WTC11 (cell line): Measurements from ENCODE around the gene FAM118B. TPM values are rescaled to one million over a fixed set of nuclear protein-coding genes. Genes with fewer than 3 reads are reported as not detected.

Experiments
- ATAC-seq: fragments of 200-7000 bp; cut with Tn5 transposase; 2 replicates; pipeline ENCODE4 v1.10.0; 2021; ENCODE audit warnings: mild to moderate bottlenecking, moderate library complexity
- CTCF ChIA-PET: fragments of 300-600 bp; sonication (Branson Sonifier 250); formaldehyde crosslinking; loops from one replicate; lab custom pipeline; 2021; ENCODE audit warnings: antibody characterized with exemption; lab: Charles Lee
- POLR2A ChIA-PET: fragments of 350-600 bp; sonication (Branson Sonifier 250); formaldehyde crosslinking; loops from one replicate; lab custom pipeline; 2021; ENCODE audit warnings: antibody characterized with exemption; lab: Charles Lee
- DNase-seq: peaks from one replicate; pipeline ENCODE4 v3.0.0; 2021; ENCODE audit warnings: low spot score
- H3K27ac Mint-ChIP-seq: 2 replicates; pipeline ENCODE4 v1.8.0; 2021; ENCODE audit warnings: mixed read lengths
- H3K27me3 Mint-ChIP-seq: 2 replicates; pipeline ENCODE4 v1.8.0; 2021; ENCODE audit warnings: low read depth, mild to moderate bottlenecking, moderate library complexity, mixed read lengths
- H3K36me3 Mint-ChIP-seq: 2 replicates; pipeline ENCODE4 v1.8.0; 2021; ENCODE audit warnings: mixed read lengths
- H3K4me1 Mint-ChIP-seq: 2 replicates; pipeline ENCODE4 v1.8.0; 2022; ENCODE audit warnings: mixed read lengths
- H3K4me3 Mint-ChIP-seq: 2 replicates; pipeline ENCODE4 v1.8.0; 2021; ENCODE audit warnings: mild to moderate bottlenecking, moderate library complexity, mixed read lengths
- H3K9me3 Mint-ChIP-seq: 2 replicates; pipeline ENCODE4 v1.8.0; 2021; ENCODE audit warnings: mixed read lengths
- AFF4 ChIP-seq: sonication (generic); formaldehyde crosslinking; IDR thresholded peaks from 2 replicates; pipeline ENCODE4 v1.8.1; 2023; ENCODE audit warnings: mild to moderate bottlenecking, missing genetic modification reagents, borderline replicate concordance
- AR ChIP-seq: fragments of 250-450 bp; sonication (Bioruptor Pico); IDR thresholded peaks from 2 replicates; pipeline ENCODE4 v1.9.0; 2021; ENCODE audit warnings: mild to moderate bottlenecking
- CBFB ChIP-seq: sonication (generic); formaldehyde crosslinking; IDR thresholded peaks from 2 replicates; pipeline ENCODE4 v1.8.1; 2022; ENCODE audit warnings: mild to moderate bottlenecking, low read depth, missing genetic modification reagents
- E2F5 ChIP-seq: sonication (generic); formaldehyde crosslinking; IDR thresholded peaks from 2 replicates; pipeline ENCODE4 v1.8.1; 2022; ENCODE audit warnings: mild to moderate bottlenecking, moderate library complexity, missing genetic modification reagents
- ELF4 ChIP-seq: sonication (generic); formaldehyde crosslinking; IDR thresholded peaks from 2 replicates; pipeline ENCODE4 v1.8.1; 2022; ENCODE audit warnings: low read depth, mild to moderate bottlenecking, moderate library complexity, missing genetic modification reagents
- ESRRA ChIP-seq: sonication (generic); formaldehyde crosslinking; IDR thresholded peaks from 2 replicates; pipeline ENCODE4 v1.8.1; 2022; ENCODE audit warnings: mild to moderate bottlenecking, missing genetic modification reagents, borderline replicate concordance
- FOXP1 ChIP-seq: sonication (generic); formaldehyde crosslinking; IDR thresholded peaks from 2 replicates; pipeline ENCODE4 v1.8.0; 2022; ENCODE audit warnings: missing genetic modification reagents, mild to moderate bottlenecking, moderate library complexity, borderline replicate concordance
- GRHL2 ChIP-seq: fragments of 250-450 bp; sonication (Bioruptor Pico); IDR thresholded peaks from 2 replicates; pipeline ENCODE4 v1.8.0; 2022; ENCODE audit warnings: mild to moderate bottlenecking, moderate library complexity; ENCODE audit not compliant: insufficient replicate concordance, severe bottlenecking
- HMGA2 ChIP-seq: fragments of 250-450 bp; sonication (Bioruptor Pico); IDR thresholded peaks from 2 replicates; pipeline ENCODE4 v1.4.0; 2021; ENCODE audit warnings: mild to moderate bottlenecking, moderate library complexity
- JUN ChIP-seq: sonication (generic); formaldehyde crosslinking; IDR thresholded peaks from 2 replicates; pipeline ENCODE4 v1.8.0; 2023; ENCODE audit warnings: mild to moderate bottlenecking, missing genetic modification reagents
- KAT7 ChIP-seq: sonication (generic); formaldehyde crosslinking; IDR thresholded peaks from 2 replicates; pipeline ENCODE4 v1.8.1; 2023; ENCODE audit warnings: missing genetic modification reagents, mild to moderate bottlenecking, borderline replicate concordance
- MXD4 ChIP-seq: fragments of 250-450 bp; sonication (Bioruptor Pico); IDR thresholded peaks from 2 replicates; pipeline ENCODE4 v1.8.0; 2021; ENCODE audit warnings: mild to moderate bottlenecking, moderate library complexity, borderline replicate concordance
- NR1H2 ChIP-seq: sonication (generic); formaldehyde crosslinking; IDR thresholded peaks from 2 replicates; pipeline ENCODE4 v1.9.0; 2021; ENCODE audit warnings: mild to moderate bottlenecking, moderate library complexity, missing genetic modification reagents
- PRRX2 ChIP-seq: fragments of 250-450 bp; sonication (Bioruptor Pico); IDR thresholded peaks from 2 replicates; pipeline ENCODE4 v1.8.0; 2021; ENCODE audit warnings: mild to moderate bottlenecking
- SOX15 ChIP-seq: fragments of 250-450 bp; sonication (Bioruptor Pico); IDR thresholded peaks from 2 replicates; pipeline ENCODE4 v1.9.0; 2021; ENCODE audit warnings: mild to moderate bottlenecking
- TEAD1 ChIP-seq: sonication (generic); formaldehyde crosslinking; IDR thresholded peaks from 2 replicates; pipeline ENCODE4 v1.8.0; 2022; ENCODE audit warnings: mild to moderate bottlenecking, missing genetic modification reagents
- TEAD4 ChIP-seq: sonication (generic); formaldehyde crosslinking; IDR thresholded peaks from 2 replicates; pipeline ENCODE4 v1.8.0; 2022; ENCODE audit warnings: mild to moderate bottlenecking, missing genetic modification reagents
- USF1 ChIP-seq: sonication (generic); formaldehyde crosslinking; IDR thresholded peaks from 2 replicates; pipeline ENCODE4 v1.8.0; 2022; ENCODE audit warnings: mild to moderate bottlenecking, missing genetic modification reagents
- ZNF423 ChIP-seq: fragments of 250-450 bp; sonication (Bioruptor Pico); IDR thresholded peaks from 2 replicates; pipeline ENCODE4 v2.1.2; 2022; ENCODE audit warnings: mild to moderate bottlenecking, moderate library complexity
- total RNA-seq: library from RNA; stranded (reverse); gene quantifications from 3 replicates; pipeline ENCODE4 v1.2.3, GENCODE V29; 2021
- TF ChIP-seq, protein P1 (sequence below): sonication (generic); formaldehyde crosslinking; IDR thresholded peaks from 2 replicates; pipeline ENCODE4 v1.8.0; 2023; ENCODE audit warnings: missing genetic modification reagents
- TF ChIP-seq, protein P2 (sequence below): sonication (generic); formaldehyde crosslinking; IDR thresholded peaks from 2 replicates; pipeline ENCODE4 v1.8.0; 2023; ENCODE audit warnings: mild to moderate bottlenecking, missing genetic modification reagents

Gene FAM118B
- total RNA-seq, 1 experiment from 2014 or later = 35.3 TPM

- H3K4me1 Mint-ChIP-seq = peaks cover 15% of the 10 kb centered on the region
- POLR2A ChIA-PET = no interaction called here
- no peaks in the 10 kb centered on the region for H3K9me3 Mint-ChIP-seq
- H3K27me3 Mint-ChIP-seq = no peaks in the 10 kb centered on the region
- no peak overlapping the region for H3K4me3 Mint-ChIP-seq
- ATAC-seq (no peak), DNase-seq (no peak)
- no peaks in the 10 kb centered on the region for H3K36me3 Mint-ChIP-seq
- CTCF ChIA-PET = no interaction called here
- no peak for TF ChIP-seq PRRX2 (CRISPR knock-in tag)
- TF ChIP-seq NR1H2 = no peak
- no peak for TF ChIP-seq MXD4 (CRISPR knock-in tag)
- TF ChIP-seq HMGA2 (CRISPR knock-in tag) = no peak
- TF ChIP-seq ELF4 (CRISPR knock-in tag) = no peak
- TF ChIP-seq GRHL2 = no peak
- no peak for TF ChIP-seq FOXP1 (CRISPR knock-in tag)
- no peak for TF ChIP-seq TEAD1 (CRISPR knock-in tag)
- TF ChIP-seq, protein P1, sequence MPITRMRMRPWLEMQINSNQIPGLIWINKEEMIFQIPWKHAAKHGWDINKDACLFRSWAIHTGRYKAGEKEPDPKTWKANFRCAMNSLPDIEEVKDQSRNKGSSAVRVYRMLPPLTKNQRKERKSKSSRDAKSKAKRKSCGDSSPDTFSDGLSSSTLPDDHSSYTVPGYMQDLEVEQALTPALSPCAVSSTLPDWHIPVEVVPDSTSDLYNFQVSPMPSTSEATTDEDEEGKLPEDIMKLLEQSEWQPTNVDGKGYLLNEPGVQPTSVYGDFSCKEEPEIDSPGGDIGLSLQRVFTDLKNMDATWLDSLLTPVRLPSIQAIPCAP (CRISPR knock-in tag) = no peak
- TF ChIP-seq, protein P2, sequence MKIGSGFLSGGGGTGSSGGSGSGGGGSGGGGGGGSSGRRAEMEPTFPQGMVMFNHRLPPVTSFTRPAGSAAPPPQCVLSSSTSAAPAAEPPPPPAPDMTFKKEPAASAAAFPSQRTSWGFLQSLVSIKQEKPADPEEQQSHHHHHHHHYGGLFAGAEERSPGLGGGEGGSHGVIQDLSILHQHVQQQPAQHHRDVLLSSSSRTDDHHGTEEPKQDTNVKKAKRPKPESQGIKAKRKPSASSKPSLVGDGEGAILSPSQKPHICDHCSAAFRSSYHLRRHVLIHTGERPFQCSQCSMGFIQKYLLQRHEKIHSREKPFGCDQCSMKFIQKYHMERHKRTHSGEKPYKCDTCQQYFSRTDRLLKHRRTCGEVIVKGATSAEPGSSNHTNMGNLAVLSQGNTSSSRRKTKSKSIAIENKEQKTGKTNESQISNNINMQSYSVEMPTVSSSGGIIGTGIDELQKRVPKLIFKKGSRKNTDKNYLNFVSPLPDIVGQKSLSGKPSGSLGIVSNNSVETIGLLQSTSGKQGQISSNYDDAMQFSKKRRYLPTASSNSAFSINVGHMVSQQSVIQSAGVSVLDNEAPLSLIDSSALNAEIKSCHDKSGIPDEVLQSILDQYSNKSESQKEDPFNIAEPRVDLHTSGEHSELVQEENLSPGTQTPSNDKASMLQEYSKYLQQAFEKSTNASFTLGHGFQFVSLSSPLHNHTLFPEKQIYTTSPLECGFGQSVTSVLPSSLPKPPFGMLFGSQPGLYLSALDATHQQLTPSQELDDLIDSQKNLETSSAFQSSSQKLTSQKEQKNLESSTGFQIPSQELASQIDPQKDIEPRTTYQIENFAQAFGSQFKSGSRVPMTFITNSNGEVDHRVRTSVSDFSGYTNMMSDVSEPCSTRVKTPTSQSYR (CRISPR knock-in tag) = no peak
- TF ChIP-seq CBFB (CRISPR knock-in tag) = no peak
- TF ChIP-seq TEAD4 = no peak
- no peak for TF ChIP-seq USF1 (CRISPR knock-in tag)
- TF ChIP-seq E2F5 (CRISPR knock-in tag) = no peak
- no peak for TF ChIP-seq SOX15 (CRISPR knock-in tag)
- no peak for TF ChIP-seq ZNF423
- TF ChIP-seq KAT7 = no peak
- no peak for TF ChIP-seq JUN (CRISPR knock-in tag)
- TF ChIP-seq, all 79 proteins: peak for 0
- H3K27ac Mint-ChIP-seq = no peak overlapping the region
These were observed 38.3 kb upstream of the FAM118B start for GRCh38 chr11:126173257-126173656.

DNA sequence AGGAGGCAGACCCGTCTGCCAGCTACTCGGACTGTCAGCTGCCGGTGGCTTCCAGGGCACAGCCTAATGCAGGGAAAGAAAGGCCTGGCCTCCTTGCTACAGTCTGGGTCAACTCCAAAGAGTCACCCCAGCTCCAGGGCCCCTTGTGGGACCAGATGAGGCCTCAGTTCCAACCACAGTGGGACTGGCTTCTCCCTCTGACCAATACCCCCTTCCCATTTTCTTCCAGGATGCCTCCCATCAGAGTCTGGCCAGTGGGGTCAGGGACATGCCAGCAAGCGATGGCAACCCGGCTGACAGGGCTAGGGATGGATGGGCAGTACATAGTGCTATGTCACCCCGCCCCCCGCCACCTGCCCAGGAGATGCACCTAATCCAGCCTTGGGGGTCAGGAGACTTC lies 36.8 kb upstream of the FAM118B start:
- Mint-ChIP-seq H3K27me3 (no peaks in the 10 kb centered on the region), H3K27ac (no peak overlapping the region), H3K4me1 (peaks cover under 1% of the 10 kb centered on the region), H3K9me3 (peaks cover under 1% of the 10 kb centered on the region), H3K4me3 (no peak overlapping the region), H3K36me3 (no peaks in the 10 kb centered on the region)
- ATAC-seq (no peak), DNase-seq (no peak)
- ChIA-PET CTCF (no interaction called here), POLR2A (no interaction called here)
- TF ChIP-seq ESRRA (CRISPR knock-in tag) (no peak), AFF4 (CRISPR knock-in tag) (no peak), AR (CRISPR knock-in tag) (no peak)
